M059J (cell line): Measurements from ENCODE around the gene SP110. TPM values are rescaled to one million over a fixed set of nuclear protein-coding genes. Genes with fewer than 3 reads are reported as not detected.
"Not testable (repeated sequence)": the region's sequence is repeated elsewhere in the genome, so short reads cannot be mapped to it uniquely, and the experiment has no call there.

ENCODE experiments used
- DNase-seq: peaks from one replicate; pipeline ENCODE4 v3.0.0-alpha.2; 2012; ENCODE audit warnings: low read depth
- total RNA-seq: library from RNA; depleted of rRNA; stranded (reverse); fragments of >200 nt; shearing (Covaris generic); gene quantifications from 2 replicates; pipeline ENCODE4 v1.2.3, GENCODE V29; 2014; rRNA removed

SP110 gene
- total RNA-seq, 1 experiment from 2014 or later: 93.4 TPM

DNA sequence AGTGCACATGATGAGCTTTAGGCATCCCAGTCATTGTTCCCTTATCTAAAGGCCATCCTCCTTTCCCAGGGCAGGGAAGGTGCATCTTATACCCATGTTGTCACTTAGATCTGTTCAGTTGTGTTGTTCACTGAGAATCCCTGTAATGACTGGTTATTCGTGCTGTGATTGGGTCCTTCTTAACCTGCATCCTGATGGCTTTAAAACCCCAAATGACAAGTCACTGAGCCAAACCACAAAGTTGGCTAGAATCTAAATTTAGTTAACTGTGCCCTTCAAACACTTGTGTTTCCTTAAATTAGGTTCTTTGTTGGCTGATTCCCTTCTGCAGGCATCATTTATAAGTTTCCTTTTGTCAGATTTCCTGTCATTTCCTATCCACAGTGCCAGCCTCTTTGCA lies 92.6 kb downstream of the SP110 start:
- DNase-seq: no peak

DNA sequence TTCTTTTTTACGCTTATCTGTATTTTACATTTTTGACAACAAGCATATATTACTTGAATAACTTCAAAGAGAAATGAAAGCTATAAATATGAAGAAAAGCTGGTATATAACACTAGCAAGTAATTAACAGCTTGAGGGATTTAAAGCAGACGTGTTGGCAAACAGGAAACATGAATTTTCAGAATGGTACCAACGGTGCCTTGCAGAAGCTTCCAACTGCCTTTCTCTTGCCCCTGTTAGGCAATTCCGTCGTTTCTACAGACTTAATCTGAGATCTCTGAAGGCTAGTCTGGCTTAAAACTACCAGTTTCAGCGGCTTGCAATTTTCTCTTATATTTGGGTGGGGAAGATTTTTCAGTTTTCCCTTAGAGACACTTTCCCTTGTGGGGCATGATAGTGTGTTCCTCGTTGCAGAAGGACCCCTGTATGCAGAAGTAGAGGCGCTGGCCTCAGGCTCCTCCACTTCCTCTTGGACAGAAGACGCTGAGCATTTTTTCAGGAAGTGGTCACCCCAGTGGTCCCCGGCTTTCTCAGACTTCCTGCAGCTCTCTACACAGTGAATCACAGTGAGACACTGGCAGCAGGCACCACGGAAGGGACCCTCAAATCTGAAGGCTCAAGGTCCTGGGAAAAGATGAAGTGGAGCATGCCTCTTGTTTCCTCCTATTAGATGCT lies 94.9 kb downstream of the SP110 start:
- no peak for DNase-seq

DNA sequence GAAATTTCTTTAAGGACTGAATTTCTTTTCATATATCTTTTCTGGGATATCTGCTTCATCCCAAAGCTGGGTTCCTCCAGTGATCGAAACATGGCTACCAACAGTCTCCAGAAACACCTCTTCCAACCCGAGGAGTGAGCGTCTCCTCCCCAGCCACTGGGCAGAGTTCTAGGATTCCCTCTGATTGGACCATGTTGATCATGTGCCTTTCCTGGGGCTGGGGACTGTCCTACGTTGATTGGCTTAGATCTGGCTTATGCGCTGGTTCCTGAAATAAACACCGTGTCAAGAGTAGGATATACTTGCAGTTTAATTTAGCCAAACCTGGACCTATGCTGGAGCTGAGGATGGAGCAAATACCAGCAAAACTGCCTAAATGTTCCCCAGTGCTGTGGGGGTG lies 95.5 kb downstream of the SP110 start:
- DNase-seq: no peak

DNA sequence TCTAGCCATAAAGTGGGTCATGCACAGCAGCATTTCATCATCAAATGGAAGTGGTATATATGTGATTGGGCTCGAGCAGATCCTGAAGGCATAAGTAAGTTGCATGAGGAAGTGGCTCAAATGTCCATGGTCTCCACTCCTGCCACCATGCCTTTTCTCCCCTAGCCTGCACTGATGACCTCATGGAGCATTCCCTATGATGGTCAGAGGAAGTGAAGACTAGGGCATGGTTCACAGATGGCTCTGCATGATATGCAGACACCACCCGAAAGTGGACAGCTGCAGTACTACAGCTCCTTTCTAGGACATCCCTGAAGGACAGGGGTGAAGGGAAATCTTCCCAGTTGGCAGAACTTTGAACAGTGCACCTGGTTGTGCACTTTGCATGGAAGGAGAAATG lies 99.4 kb downstream of the SP110 start:
- DNase-seq: not testable (repeated sequence)

DNA sequence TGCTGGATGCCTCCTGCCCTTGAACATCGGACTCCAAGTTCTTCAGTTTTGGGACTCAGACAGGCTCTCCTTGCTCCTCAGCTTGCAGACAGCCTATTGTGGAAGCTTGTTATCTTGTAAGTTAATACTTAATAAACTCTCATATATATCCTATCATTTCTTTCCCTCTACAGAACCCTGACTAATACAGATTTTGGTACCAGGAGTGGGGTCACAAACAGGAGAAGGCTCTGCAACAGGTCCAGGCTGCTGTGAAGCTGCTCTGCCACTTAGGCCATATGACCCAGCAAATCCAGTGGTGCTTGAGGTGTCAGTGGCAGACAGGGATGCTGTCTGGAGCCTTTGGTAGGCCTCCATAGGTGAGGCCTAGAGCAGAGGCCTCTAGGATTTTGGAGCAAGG lies 100.0 kb downstream of the SP110 start:
- DNase-seq: not testable (repeated sequence)

Other genes with a start within 250 kb of the SP110 start
- 0.42 and 0.81 TPM in 2 replicates for gene SLC16A14, start 151.1 kb downstream of the SP110 start, total RNA-seq
- gene SP140, start 5.8 kb upstream of the SP110 start, total RNA-seq: 2.0 and 11.8 TPM in 2 replicates
- 7.6 and 11.2 TPM in 2 replicates for gene SP140L, start 107.2 kb upstream of the SP110 start, total RNA-seq
- 239 and 257 TPM in 2 replicates for gene SP100, start 196.2 kb upstream of the SP110 start, total RNA-seq